Stimulated activated CD8-positive, alpha-beta memory T cell treated with anti-CD3 and anti-CD28 coated beads, Interleukin-15, amount 100 ng/mL, for 4 hours (primary cell): ENCODE results near the gene PSME2.

Source experiments
- DNase-seq, 2 donors: peaks; one replicate each; pipeline ENCODE4 v3.0.0-alpha.2; 2020; ENCODE audit warnings: low read depth in 2 of 2

The PSME2 gene

GRCh38 chr14:24093901-24094840 is 52.2 kb downstream of the PSME2 start, which contains the start of gene PCK2:
TSS of gene PCK2 (plus strand) at chr14:24094311. CDS start at chr14:24094406, 95 bp downstream.
- DNase-seq, result peak; percentile 71 to 75
